GM19463 (cell line): Measurements from ENCODE around the gene TYW1.
"Not testable (repeated sequence)": the region's sequence is repeated elsewhere in the genome, so short reads cannot be mapped to it uniquely, and the experiment has no call there.

Experiments used
- ATAC-seq: cut with Tn5 transposase; IDR thresholded peaks from one replicate; pipeline ENCODE4 v1.9.1; 2021; ENCODE audit warnings: mild to moderate bottlenecking, moderate library complexity; ENCODE audit not compliant: unreplicated experiment

Gene TYW1, protein sequence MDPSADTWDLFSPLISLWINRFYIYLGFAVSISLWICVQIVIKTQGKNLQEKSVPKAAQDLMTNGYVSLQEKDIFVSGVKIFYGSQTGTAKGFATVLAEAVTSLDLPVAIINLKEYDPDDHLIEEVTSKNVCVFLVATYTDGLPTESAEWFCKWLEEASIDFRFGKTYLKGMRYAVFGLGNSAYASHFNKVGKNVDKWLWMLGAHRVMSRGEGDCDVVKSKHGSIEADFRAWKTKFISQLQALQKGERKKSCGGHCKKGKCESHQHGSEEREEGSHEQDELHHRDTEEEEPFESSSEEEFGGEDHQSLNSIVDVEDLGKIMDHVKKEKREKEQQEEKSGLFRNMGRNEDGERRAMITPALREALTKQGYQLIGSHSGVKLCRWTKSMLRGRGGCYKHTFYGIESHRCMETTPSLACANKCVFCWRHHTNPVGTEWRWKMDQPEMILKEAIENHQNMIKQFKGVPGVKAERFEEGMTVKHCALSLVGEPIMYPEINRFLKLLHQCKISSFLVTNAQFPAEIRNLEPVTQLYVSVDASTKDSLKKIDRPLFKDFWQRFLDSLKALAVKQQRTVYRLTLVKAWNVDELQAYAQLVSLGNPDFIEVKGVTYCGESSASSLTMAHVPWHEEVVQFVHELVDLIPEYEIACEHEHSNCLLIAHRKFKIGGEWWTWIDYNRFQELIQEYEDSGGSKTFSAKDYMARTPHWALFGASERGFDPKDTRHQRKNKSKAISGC

DNA sequence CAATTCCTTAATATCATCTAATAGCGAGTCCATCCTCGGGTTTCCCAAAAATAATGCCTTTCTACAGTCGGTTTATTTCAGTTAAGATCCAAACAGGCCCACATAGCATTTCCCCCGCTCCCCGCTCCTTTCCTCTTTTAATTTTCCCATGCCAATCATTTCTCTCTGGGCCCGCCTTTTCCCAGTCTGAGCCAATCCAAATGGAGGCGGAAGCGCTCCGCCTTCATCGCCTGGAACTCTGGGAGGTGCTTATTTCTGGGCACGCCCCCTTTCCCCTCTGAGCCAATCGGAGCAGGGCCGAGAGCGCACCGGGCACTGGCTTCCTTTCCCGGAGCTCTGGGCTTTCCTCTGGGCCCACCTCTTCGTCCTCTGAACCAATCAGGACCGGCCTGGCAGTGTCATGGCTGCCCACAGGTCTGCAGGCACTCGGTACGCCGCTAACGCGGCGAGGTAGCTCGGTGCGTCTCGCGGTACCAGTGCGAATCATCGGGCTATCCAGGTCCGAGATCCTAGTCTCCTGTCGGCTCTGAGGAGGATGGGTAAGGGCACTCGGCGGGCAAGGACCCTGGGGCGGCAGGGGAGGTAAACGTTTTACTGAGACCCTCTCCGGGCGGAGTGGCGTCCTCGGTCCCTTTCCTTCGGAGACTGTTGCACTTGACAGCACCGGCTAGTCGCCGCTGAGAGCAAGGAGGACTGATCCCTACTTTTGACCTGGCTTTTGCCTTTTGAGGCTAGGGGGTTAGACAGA, at the start of gene TYW1:
TSS of gene TYW1 (plus strand) at position 390 of the 748 bp plus-strand sequence. CDS start at position 536, 146 bp downstream.
- ATAC-seq, result peak; percentile 88

DNA sequence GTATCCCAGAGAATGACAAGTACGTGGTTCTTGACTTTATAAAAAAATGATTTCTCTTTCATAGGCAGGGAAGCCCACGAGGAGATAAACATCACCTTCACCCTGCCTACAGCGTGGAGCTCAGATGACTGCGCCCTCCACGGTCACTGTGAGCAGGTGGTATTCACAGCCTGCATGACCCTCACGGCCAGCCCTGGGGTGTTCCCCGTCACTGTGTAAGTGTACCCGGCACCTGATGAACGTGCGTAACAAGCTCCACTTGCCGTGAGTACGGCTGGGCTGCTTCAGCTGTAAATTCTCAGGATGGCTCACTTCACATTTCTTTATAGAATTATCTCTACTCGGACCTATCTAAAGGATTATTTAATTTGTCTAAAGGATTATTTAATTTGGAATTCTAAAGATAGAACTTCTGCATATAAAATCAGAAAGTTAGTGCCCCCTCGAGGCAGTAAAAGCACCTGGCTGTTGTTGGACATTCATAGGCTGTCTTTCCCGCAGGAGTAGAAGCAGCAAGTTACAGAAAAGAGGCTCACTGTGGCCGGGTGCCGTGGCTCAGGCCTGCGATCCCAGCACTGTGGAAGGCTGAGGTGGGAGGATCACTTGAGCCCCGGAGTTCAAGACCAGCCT, 48.0 kb upstream of the TYW1 start:
- ATAC-seq, result no peak

DNA sequence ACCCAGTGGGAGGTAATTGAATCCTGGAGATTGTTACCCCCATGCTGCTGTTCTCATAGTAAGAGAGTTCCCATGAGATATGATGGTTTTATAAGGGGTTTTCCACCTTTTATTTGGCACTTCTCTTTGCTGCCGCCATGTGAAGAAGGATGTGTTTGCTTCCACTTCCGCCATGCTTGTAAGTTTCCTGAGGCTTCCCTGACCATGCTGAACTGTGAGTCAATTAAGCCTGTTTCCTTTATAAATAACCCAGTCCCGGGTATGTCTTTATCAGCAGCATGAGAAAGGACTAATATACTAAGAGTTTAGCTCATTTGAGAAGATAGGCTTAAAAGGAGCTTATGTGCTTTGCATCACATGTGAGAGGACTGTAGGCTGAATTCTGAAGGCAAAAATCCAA, 46.3 kb upstream of the TYW1 start:
- no peak for ATAC-seq

DNA sequence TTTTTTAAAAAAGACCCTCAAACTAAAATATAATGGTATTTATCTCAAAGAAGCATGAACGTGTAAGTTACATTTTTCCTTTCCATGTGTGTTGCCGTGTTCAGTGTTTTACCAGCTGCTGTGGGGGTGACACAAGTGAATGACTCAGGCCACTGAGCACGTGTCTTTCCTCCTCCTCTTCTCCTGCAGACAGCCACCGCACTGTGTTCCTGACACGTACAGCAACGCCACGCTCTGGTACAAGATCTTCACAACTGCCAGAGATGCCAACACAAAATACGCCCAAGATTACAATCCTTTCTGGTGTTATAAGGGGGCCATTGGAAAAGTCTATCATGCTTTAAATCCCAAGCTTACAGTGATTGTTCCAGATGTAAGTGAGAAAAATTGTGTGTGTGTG, 45.9 kb upstream of the TYW1 start:
- ATAC-seq, result no peak

DNA sequence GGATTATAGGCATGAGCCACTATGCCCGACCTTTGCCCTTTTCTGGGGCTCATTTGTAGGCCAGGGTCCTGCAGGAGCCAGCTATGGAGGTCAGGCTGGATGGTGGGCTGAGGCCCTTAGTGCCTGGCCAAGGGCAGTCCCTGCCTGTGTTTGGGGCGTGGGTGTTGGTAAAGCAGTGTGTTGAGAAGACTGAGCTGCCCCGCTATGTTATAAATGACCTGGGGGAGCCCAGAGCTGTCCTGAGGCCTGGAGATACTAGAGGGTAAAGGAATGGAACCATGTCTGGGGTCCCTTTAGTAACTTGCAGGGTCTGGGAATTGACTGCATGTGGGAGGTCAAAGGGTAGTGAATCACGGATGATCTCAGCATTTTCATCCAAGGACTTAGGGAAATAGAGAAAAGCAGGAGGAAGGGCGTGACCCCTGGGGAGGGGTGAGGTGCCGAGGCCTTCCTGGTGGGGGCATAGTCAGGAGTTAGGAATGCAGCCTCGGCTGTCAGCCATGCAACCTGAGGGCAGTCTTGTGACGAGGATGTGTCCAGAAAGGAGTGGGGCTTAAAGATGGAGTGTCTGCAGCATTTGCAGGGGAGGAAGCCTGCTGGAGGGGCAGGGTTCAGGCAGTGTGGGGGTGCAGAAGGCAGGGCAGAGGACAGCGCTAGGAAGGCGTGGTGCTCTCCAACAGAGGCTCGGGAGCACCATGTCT, 44.1 kb upstream of the TYW1 start:
- no peak for ATAC-seq

DNA sequence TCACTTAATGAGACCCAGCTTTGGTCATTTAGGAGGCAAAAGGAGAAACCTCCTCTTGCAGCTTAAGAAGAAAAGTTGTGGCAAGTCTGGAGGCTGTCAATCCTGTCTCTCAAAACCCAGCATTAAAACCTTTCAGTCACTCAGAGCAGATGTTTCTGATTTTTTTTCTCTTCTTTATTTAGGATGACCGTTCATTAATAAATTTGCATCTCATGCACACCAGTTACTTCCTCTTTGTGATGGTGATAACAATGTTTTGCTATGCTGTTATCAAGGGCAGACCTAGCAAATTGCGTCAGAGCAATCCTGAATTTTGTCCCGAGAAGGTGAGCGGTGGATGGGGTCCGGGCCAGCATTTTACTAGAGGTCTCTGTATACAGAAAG, 43.6 kb upstream of the TYW1 start:
- ATAC-seq, result no peak

DNA sequence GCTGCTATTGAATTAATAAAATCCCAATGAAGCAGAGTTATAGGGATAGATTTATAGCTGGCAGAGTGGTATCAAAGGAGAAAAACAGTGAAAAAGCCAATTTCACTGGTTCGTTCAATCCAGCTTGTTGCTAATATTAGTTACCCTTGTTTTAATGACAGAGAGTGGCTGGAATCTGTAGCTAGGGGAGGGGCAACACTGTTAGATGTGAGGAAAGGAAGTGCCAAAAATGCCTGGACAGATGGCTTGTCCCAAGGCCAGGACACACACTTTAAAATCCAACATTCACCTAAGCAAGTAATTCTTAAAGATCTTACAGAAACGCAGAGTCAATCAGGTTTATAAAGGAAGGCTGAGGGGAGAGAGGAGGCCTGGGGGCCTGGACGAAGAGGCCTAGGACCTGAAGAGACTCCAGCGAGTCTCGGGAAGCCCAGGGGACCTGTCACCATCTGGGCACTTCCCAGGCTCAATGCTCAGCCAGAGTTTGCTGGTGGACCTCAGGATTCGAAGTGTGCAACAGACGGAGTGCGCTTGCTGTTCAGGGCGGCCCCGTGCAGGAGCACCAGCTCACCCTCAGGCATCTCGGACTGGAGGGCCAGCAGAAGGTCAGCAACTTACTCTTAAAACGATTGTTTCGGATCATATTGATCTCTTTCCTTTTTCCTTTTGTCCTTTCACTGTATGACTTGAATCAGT, 38.9 kb upstream of the TYW1 start:
- ATAC-seq, result no peak

DNA sequence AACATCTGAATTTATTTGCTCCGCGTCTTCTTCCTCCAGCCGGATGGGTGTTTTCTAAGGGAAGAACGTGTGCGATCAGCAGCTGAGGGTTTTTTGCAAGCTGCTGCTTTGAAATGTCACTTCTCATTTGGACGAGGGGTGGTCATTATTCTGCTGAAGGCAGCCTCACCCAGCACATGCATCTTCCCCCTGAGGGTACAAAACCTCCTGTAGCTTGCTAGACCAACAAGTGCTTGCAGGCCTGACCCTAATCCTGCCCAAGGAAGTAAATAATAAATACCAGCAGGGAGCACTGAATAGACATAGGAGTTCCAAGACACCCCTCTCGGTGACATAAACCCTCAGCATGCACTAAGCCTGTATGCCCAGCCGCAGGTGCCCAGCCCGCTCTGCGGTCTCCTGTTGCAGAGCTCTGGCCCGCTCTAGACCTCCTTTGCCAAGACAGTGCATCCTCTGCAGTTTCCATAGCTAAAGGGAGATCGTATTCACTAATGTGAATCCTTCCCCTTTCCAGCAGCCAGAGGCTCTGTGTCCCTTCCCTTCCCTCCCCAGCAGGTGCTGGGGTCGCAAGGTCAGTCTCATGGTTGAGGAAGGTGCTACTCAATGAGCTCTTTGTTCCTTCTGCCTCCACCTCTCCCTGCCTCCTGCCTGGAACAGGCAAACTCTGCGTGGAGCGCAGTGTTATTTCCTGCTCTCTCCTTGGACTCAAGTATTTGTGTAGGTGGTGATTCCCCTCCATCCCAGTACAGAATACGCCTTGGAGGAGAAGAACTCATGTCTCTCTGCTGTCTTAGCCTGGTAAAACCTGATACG, 37.9 kb upstream of the TYW1 start:
- no peak for ATAC-seq

DNA sequence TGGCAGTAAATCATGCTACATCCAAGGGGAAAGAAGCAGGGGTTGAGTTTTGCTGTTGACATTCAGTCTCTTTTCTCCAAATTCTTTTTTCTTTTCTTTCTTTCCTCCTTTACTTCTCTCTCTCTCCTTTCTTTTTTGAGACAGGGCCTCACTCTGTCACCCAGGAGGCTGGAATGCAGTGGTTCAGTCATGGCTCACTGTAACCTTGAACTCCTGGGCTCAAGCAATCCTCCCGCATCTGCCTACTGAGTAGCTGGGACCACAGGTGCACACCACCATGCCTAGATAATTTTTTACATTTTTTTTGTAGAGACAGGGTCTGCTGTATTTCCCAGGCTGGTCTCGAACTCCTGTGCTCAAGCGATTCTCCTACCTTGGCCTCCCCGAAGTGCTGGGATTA, 36.4 kb upstream of the TYW1 start:
- ATAC-seq, result no peak

DNA sequence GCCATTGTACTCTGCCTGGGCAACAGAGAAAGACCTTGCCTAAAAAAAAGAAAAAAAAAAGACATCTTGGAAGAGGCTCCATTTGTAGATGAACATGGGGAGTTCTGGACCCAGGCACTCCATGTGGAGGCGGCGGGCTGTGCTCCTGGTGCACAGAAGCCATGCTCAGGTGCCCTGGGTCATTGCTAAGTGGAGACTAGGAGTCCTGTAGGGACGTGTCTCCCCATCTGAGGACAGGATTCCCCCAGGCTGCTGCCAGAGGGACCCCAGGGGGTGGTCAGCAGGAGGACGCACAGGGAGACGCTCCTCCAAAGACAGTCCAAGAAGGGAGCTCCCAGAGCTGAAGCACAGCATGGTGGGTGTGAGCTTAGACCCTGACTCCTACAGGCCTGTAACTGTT, 35.5 kb upstream of the TYW1 start:
- ATAC-seq, result no peak

DNA sequence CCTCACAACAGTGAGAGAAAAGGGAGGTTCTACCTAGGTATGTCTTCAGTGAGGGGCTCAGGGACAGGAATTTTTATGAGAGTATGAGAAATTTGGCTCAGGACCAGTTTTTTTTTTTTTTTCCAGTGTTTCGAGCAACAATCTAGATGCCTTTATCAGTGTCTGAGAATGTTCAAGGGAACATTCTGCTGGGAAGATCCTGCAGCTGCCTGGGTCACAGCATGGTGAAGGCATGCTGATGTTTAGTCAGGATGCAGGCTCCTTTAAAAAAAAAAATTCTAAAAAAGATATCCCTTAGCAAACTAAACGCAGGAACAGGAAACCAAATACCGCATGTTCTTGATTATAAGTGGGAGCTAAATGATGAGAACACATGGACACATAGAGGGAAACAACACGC, 32.2 kb upstream of the TYW1 start:
- ATAC-seq, result no peak

DNA sequence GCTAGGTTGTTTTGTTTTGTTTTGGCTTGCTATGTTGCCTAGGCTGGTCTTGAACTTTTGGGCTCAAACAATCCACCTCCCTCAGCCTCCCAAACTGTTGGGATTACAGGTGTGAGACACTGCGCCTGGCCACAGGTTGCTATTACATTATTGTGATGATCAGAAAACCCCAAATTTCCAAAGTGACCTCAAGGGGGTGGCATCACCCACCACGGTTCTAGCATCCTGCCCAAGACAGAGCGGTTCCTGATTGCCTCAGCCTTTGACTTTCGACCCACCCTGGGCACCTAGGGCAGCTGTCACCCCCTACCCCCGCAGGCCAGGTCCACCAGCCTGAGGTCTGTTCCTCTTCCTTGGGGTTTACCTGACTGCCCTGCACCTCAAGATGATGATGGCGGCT, 29.6 kb upstream of the TYW1 start:
- no peak for ATAC-seq

DNA sequence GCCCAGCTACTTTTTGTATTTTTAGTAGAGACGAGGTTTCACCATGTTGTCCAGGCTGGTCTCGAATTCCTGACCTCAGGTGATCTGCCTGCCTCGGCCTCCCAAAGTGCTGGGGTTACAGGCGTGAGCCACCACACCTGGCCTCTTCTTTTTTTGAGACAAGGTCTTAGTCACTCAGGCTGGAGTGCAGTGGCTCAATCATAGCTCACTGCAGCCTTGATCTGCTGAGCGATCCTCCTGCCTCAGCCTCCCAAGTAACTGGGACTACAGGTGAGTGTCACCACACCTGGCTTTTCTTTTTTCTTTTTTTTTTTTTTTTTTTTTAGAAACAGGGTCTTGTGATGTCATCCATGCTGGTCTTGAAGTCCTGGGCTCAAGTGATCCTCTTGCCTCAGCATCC, 27.6 kb upstream of the TYW1 start:
- not testable (repeated sequence) for ATAC-seq

DNA sequence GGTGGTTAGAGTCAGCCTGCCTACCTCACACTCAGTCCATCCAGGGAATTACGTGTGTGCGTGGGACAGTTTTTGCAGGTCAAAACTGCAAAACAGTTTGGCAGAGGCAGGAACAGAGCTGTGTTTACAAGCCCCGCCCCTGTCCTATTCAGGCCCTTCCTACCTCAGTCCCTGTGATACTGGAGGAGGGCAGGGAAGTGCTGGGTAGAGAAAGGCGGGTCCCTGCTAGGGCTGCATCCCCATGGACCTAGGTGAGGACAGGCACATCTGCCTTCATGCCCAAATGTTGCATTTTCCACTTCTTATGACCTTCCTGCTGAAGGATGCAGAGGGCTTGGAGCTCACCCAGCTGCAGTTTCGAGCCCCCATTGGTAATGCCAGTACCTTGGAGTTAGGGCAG, 26.3 kb upstream of the TYW1 start:
- ATAC-seq, result no peak

DNA sequence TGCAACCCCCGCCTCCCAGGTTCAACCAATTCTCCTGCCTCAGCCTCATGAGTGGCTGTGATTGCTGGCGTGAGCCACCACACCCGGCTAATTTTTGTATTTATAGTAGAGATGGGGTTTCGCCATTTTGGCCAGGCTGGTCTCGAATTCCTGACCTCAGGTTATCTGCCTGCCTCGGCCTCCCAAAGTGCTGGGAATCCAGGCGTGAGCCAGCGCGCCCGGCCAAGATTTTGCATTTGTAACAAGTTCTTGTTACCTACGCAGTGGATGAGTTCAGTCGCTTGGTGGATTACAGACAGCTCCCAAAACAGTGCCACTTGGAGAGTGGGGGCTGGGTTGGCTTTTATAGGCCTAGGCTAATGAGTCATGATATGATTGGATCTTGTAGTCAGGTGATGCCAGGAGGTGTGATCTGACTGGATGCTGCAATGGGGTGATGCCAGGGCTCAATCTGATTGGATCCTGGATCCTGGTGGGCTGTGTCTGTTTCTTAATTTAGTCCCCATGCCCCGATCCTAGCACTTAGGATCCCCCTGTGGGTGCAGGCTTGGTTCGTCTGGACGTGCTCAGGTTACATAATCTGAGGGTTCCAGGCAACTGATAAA, 21.5 kb upstream of the TYW1 start:
- ATAC-seq, result no peak

DNA sequence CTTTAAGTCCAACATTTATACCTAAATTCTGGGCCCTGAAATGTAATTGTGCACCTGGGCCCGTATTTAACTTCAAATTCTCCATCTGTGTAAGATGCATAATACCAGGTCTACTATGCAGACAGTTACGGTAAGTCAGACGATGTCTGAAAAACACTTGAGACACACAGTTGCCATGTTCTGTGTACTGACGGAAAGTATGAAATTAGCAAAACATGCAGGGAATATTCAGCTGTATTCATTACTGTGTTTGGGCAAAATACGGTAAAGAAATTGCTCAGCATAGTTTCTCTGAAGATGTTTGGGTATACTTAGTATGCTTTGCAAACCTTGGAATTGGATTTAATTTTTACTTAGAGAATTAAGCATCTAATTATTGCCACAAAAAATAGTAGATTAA, 18.3 kb upstream of the TYW1 start:
- ATAC-seq, result not testable (repeated sequence)

DNA sequence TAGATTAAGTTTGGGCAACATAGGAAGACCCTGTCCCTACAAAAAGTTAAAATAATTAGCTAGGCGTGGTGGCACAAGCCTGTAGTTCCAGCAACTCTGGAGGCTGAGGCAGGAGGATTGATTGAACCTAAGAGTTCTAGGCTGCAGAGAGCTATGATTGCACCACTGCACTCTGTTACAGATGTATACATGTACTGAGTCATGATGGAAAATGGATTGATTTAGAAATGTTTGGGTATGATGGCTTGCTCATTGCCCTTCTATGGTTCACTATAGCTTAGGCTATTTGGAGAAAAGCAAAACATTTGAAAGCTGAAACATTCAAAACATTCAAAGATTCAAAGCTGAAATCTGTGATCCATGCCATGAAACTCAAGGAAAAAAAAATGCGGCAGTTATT, 17.6 kb upstream of the TYW1 start:
- ATAC-seq, result not testable (repeated sequence)

DNA sequence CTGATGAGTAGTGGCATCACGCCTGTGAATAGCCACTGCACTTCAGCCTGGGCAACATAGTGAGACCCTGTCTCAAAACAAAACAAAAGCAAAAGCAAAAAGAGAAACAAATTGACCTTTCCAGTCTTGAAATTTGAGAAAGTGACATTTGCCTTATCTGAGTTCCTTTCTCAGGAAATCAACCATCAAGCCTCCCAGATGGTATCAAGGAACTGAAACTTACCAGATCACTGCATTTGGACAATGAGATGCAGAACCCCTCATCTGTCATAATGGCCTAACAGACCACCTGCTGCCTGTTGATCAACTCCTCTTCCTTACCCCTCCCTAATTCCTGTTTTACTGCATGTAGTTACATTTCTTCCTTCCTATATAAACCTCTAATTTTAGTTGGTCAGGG, 16.3 kb upstream of the TYW1 start:
- ATAC-seq, result not testable (repeated sequence)

DNA sequence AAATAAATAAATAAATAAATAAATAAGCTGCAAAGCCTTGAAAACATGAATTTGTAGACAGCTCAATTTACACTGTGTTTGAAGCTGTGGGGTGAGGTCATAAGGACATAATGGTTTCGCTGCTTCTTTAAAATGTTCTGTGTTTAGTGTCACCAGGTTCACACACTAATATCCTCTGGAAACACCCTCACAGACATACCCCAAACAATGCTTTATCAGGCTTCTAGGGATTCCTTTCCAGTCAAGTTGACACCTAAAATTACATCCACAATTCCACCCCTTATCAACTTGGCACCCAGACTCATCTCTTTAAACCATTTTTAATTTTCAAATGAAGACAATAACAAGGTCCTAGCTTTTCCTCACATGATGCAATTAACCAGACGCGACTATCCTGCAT, 7.1 kb upstream of the TYW1 start:
- ATAC-seq, result not testable (repeated sequence)
